AG04449 (cell line): ENCODE measurements around the gene ARL14.

Source experiments
- CTCF ChIA-PET: fragments of 350-600 bp; formaldehyde crosslinking; extraction: SDS; loops from one replicate; lab custom pipeline; 2021; ENCODE audit warnings: antibody characterized with exemption; lab: Yijun Ruan, JAX
- POLR2A ChIA-PET: fragments of 400-600, 350-600 bp; formaldehyde crosslinking; extraction: SDS; loops from one replicate; lab custom pipeline; 2020; ENCODE audit warnings: antibody characterized with exemption, inconsistent platforms; lab: Yijun Ruan, JAX
- DNase-seq: peaks from one replicate; pipeline ENCODE4 v3.0.0-alpha.2; 2010; ENCODE audit warnings: low read depth, low spot score
- H3K4me3 ChIP-seq: 2 replicates; pipeline ENCODE4 v1.5.1; 2011; ENCODE audit warnings: low read depth, mild to moderate bottlenecking, control low read depth, low read length
- TF ChIP-seq, protein P1 (sequence below): IDR thresholded peaks from one replicate; pipeline ENCODE4 v1.5.1; 2011; ENCODE audit warnings: mild to moderate bottlenecking, moderate library complexity, low read length, control low read depth, inconsistent platforms; ENCODE audit not compliant: insufficient read depth; ENCODE audit errors: missing control alignments

ARL14 gene

DNA sequence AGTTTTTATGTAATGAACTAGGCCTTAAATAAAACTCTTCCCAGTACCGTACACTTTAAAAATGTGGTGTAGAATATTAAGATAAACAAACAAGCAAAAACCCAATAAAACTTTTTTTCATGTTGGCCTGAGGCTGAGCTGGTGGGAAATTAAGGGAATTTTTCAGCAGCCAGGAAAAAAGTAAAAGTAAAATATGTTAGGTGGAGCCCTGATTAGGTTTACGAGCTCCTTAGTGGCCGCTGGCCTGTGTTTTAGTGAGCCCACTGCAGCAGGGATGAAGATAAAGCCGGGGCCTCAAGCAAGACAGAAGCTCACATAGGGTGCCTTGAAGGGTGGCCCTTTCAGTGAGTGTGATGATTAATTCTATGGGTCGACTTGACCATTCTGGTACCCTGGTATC lies 16.1 kb upstream of the ARL14 start:
- H3K4me3 ChIP-seq = no peak overlapping the region
- ChIA-PET CTCF (interaction anchor here (1.9 kb wide), 1 partner anchor 26 kb away, joined by 5 read pairs; no protein-coding TSS in a partner anchor), POLR2A (no interaction called here)
- TF ChIP-seq, protein P1, sequence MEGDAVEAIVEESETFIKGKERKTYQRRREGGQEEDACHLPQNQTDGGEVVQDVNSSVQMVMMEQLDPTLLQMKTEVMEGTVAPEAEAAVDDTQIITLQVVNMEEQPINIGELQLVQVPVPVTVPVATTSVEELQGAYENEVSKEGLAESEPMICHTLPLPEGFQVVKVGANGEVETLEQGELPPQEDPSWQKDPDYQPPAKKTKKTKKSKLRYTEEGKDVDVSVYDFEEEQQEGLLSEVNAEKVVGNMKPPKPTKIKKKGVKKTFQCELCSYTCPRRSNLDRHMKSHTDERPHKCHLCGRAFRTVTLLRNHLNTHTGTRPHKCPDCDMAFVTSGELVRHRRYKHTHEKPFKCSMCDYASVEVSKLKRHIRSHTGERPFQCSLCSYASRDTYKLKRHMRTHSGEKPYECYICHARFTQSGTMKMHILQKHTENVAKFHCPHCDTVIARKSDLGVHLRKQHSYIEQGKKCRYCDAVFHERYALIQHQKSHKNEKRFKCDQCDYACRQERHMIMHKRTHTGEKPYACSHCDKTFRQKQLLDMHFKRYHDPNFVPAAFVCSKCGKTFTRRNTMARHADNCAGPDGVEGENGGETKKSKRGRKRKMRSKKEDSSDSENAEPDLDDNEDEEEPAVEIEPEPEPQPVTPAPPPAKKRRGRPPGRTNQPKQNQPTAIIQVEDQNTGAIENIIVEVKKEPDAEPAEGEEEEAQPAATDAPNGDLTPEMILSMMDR = no peak
- DNase-seq = no peak

DNA sequence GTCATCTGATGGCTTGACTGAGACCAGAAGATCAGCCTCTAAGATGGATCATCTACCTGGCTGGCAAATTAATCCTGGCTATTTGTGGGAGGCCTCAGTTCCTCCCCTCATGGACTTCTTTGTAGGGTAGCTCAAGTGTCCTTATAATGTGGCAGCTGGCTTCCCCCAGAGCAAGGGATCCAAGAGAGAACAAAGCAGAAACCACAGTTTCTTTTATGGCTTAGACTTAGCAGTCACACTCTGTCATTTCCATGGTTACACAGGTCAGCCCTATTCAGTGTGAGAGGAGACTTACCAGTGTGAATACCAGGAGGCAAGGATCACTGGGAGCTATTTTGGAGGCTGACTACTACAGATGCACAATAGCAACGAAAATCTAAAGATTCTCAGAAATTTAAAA lies 15.3 kb upstream of the ARL14 start:
- TF ChIP-seq, protein P1 = no peak
- DNase-seq = no peak
- POLR2A ChIA-PET = no interaction called here
- CTCF ChIA-PET = interaction anchor here (1.9 kb wide), 1 partner anchor 25 kb away, joined by 5 read pairs; no protein-coding TSS in a partner anchor
- no peak overlapping the region for H3K4me3 ChIP-seq

DNA sequence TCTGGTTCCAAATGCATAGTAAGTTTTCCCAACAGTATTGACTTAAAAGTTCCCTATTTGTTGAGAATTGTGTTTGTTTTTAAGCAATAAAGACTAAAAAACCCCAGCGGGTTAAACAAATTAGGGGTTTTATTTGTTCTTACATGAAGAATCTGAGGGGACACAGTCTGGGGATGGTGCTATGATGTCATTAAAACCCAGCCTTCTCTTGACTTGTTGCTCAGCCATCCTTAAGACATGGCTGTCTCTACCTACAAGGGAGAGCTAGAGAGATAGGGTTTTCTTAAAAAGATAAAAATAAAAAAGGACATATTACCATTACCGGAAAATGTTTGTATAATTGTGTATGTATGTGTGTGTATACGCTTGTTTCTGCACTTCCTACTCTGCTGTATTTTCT lies 11.7 kb upstream of the ARL14 start:
- H3K4me3 ChIP-seq = no peak overlapping the region
- TF ChIP-seq, protein P1 = no peak
- POLR2A ChIA-PET = no interaction called here
- CTCF ChIA-PET = interaction anchor here (1.4 kb wide), 1 partner anchor 22 kb away, joined by 3 read pairs; no protein-coding TSS in a partner anchor
- DNase-seq = no peak

DNA sequence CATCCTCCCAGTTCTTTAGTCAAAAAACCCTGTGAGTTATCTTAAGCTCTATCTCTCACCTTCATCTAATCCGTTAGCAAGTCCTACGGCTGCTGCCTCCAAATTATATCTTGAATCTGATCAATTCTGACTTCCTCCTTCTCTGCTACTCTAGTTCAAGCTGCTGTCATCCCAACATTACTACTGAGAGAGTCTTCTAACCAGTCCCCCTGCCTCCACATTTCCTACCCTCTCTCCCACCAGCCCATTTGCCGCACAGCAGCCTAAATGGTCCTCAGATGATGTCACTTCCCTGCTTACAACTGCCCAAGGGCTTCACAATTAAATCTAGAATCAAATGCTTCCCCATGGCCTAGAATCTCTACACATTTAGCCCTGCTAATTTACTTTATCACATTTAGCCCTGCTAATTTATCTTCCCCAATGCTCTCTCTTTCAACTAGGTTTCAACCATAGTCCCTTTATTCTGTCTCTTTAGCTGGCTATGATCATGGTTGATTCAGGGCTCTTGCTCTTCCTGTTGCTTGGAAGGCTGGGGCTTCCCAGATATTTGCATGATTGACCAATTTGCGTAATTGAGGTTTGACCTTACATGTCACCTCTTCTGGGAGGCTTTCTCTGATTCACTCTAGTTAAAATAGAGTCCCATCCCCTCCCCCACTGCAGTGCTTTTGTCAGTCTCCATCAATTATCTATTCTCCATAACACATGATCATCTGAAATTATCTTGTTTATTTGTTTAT lies 11.0 kb upstream of the ARL14 start:
- no peak for DNase-seq
- ChIA-PET POLR2A (no interaction called here), CTCF (interaction anchor here (1.4 kb wide), 1 partner anchor 21 kb away, joined by 3 read pairs; no protein-coding TSS in a partner anchor)
- TF ChIP-seq, protein P1 = no peak
- no peak overlapping the region for H3K4me3 ChIP-seq

DNA sequence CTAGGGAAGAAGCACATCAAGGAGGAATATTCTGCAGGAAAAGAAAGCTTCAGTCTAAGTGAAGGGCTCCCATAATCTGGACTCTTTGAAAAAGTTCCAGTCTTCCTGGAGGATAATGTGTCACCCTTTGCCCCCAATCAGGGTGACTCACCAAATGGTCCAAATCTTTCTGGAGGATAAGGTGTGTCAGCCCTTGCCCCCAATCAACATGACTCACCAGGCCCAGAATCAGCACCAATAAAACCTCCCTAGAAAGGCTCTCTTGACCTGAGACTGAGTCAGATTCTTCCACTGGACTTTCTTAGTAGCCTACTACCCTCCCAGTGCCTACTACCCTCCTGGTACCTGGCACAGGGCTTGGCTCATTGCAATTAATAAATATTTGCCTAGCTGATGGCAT lies 9.5 kb upstream of the ARL14 start:
- DNase-seq = no peak
- TF ChIP-seq, protein P1 = no peak
- no peak overlapping the region for H3K4me3 ChIP-seq
- CTCF ChIA-PET = interaction anchor here (1.7 kb wide), 1 partner anchor 20 kb away, joined by 7 read pairs; no protein-coding TSS in a partner anchor
- POLR2A ChIA-PET = no interaction called here

DNA sequence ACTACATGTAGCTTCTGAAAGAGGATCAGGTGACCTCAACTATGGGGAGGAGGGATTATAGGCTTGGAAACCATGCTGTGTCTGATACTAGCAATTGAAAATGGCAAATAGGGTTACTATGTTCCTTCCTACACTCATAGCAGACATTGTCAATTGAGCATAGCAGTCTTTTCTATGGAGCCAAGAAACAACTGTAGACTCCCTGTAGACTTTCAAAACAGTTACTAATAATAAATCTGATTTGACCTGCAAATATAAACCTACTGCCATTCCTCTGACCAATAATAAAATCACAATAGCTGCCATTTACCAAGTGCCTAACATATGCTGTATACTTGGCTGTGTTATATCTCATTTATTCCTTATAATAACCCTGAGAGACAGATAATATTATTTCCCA lies 8.5 kb upstream of the ARL14 start:
- no peak for DNase-seq
- H3K4me3 ChIP-seq = no peak overlapping the region
- TF ChIP-seq, protein P1 = no peak
- ChIA-PET POLR2A (no interaction called here), CTCF (no interaction called here)
